GM23248 (cell line): ENCODE measurements around the gene KCNMA1. TPM values are rescaled to one million over a fixed set of nuclear protein-coding genes. Genes with fewer than 3 reads are reported as not detected.

Experiments used
- DNase-seq: peaks from one replicate; pipeline ENCODE4 v3.0.0-alpha.2; 2015
- H2AFZ ChIP-seq: fragments of 200-600 bp; sonication (generic); 2 replicates; pipeline ENCODE4 v1.6.1; 2016; ENCODE audit warnings: antibody characterized with exemption
- H3F3A ChIP-seq: fragments of 200-600 bp; sonication (generic); 2 replicates; pipeline ENCODE4 v1.6.1; 2016; ENCODE audit warnings: mild to moderate bottlenecking, antibody characterized with exemption, mixed run types; ENCODE audit not compliant: insufficient read depth
- H3K27ac ChIP-seq: fragments of 200-600 bp; sonication (generic); 2 replicates; pipeline ENCODE4 v1.5.1; 2016; ENCODE audit warnings: mild to moderate bottlenecking
- H3K27me3 ChIP-seq: fragments of 200-600 bp; sonication (generic); replicated peaks from 2 replicates; pipeline ENCODE4 v1.6.1; 2016; ENCODE audit warnings: mild to moderate bottlenecking; ENCODE audit not compliant: insufficient read depth
- H3K36me3 ChIP-seq: fragments of 200-600 bp; sonication (generic); 2 replicates; pipeline ENCODE4 v1.6.1; 2016; ENCODE audit warnings: low read depth, mild to moderate bottlenecking
- H3K4me1 ChIP-seq: fragments of 200-600 bp; sonication (generic); 2 replicates; pipeline ENCODE4 v1.6.1; 2016; ENCODE audit warnings: mild to moderate bottlenecking; ENCODE audit not compliant: insufficient read depth
- H3K4me2 ChIP-seq: fragments of 200-600 bp; sonication (generic); one replicate; pipeline ENCODE4 v1.6.1; 2016; ENCODE audit warnings: mild to moderate bottlenecking; ENCODE audit not compliant: unreplicated experiment
- H3K4me3 ChIP-seq: fragments of 200-600 bp; sonication (generic); 2 replicates; pipeline ENCODE4 v1.5.1; 2016; ENCODE audit warnings: mild to moderate bottlenecking
- H3K79me2 ChIP-seq: fragments of 200-600 bp; sonication (generic); 2 replicates; pipeline ENCODE4 v1.6.1; 2016; ENCODE audit warnings: mild to moderate bottlenecking; ENCODE audit not compliant: insufficient read depth
- H3K9ac ChIP-seq: fragments of 200-600 bp; sonication (generic); 2 replicates; pipeline ENCODE4 v1.6.1; 2016; ENCODE audit warnings: mild to moderate bottlenecking
- H3K9me2 ChIP-seq: fragments of 200-600 bp; sonication (generic); 2 replicates; pipeline ENCODE4 v1.6.1; 2016; ENCODE audit warnings: mixed run types, mild to moderate bottlenecking, moderate library complexity; ENCODE audit not compliant: insufficient read depth
- H3K9me3 ChIP-seq: fragments of 200-600 bp; sonication (generic); one replicate; pipeline ENCODE4 v1.6.1; 2017; ENCODE audit warnings: low read depth
- H4K20me1 ChIP-seq: fragments of 200-600 bp; sonication (generic); 2 replicates; pipeline ENCODE4 v1.6.0; 2016; ENCODE audit not compliant: insufficient read depth
- EZH2 ChIP-seq: fragments of 200-600 bp; sonication (generic); IDR thresholded peaks from 2 replicates; pipeline ENCODE4 v1.6.1; 2018; ENCODE audit warnings: antibody characterized with exemption, mild to moderate bottlenecking; ENCODE audit not compliant: insufficient read depth, poor library complexity, severe bottlenecking
- EZH2phosphoT487 ChIP-seq: fragments of 200-600 bp; sonication (generic); IDR thresholded peaks from 2 replicates; pipeline ENCODE4 v1.6.1; 2018; ENCODE audit warnings: antibody characterized with exemption, moderate library complexity, mild to moderate bottlenecking, low read depth; ENCODE audit not compliant: insufficient read depth
- WGBS, 2 experiments: methylation state at CpG; one replicate each; pipeline ENCODE4 v1.1.6; 2015 to 2017; ENCODE audit warnings: low lambda C conversion rate in 2 of 2, low coverage in 1 of 2; ENCODE audit errors: missing lambda C conversion rate in 2 of 2; 5-methylcytosine and 5-hydroxymethylcytosine counted together
- in situ Hi-C: fragments of 300-500 bp; cut with MboI; formaldehyde crosslinking; loops from 2 replicates; pipeline ENCODE4 v1.15.0; 2020
- polyA plus RNA-seq: library from polyadenylated mRNA; unstranded; fragments of >200 nt; fragmentation: Nextera tagmentation; extraction: Ambion mirVana; gene quantifications from 2 replicates; pipeline ENCODE4 v1.2.1, GENCODE V29; 2016
- total RNA-seq: library from RNA; depleted of rRNA; stranded (reverse); fragments of >200 nt; shearing (Covaris generic); gene quantifications from 2 replicates; pipeline ENCODE4 v1.2.3, GENCODE V29; 2014

KCNMA1 gene
- total and polyA plus RNA-seq, 2 experiments from 2014 or later, result 14.2 to 25.1 TPM

- Histone ChIP-seq H3K9me2 (no peaks in the 10 kb centered on the region), H3K27me3 (no peaks in the 10 kb centered on the region), H3K9me3 (no peaks in the 10 kb centered on the region), H3K79me2 (no peaks in the 10 kb centered on the region), H4K20me1 (no peaks in the 10 kb centered on the region), H3K4me2 (no peak overlapping the region), H3F3A (peaks cover 22% of the 10 kb centered on the region), H2AFZ (no peak overlapping the region), H3K4me3 (no peak overlapping the region), H3K9ac (no peak overlapping the region), H3K36me3 (no peaks in the 10 kb centered on the region), H3K4me1 (peaks cover 13% of the 10 kb centered on the region), H3K27ac (no peak overlapping the region)
- no peak for DNase-seq
- no peak for TF ChIP-seq EZH2
- 92 to 95% methylated on average over 7 of the region's 7 CpGs for WGBS, 2 experiments
- in situ Hi-C loops, result no loop called here
Measured at GRCh38 chr10:77474386-77474785, 163.2 kb downstream of the KCNMA1 start.

GRCh38 chr10:77472146-77472545 lies 165.5 kb downstream of the KCNMA1 start:
- no peak for DNase-seq
- Histone ChIP-seq H3K27ac (no peak overlapping the region), H3K9me2 (no peaks in the 10 kb centered on the region), H3K4me1 (no peaks in the 10 kb centered on the region), H4K20me1 (no peaks in the 10 kb centered on the region), H3K36me3 (no peaks in the 10 kb centered on the region), H3F3A (0 out of 2 replicates have a peak, but pooled peaks cover 3% of the 10 kb centered on the region), H3K4me3 (no peak overlapping the region), H3K4me2 (no peak overlapping the region), H3K9me3 (no peaks in the 10 kb centered on the region), H3K9ac (no peak overlapping the region), H3K27me3 (no peaks in the 10 kb centered on the region), H2AFZ (no peak overlapping the region), H3K79me2 (no peaks in the 10 kb centered on the region)
- in situ Hi-C loops, result no loop called here
- WGBS, 2 experiments, result 84 to 95% methylated on average over 2 of the region's 2 CpGs
- no peak for TF ChIP-seq EZH2
- no peak for TF ChIP-seq EZH2phosphoT487

GRCh38 chr10:77471069-77471536 lies 166.5 kb downstream of the KCNMA1 start:
- Histone ChIP-seq H3K9ac (no peak overlapping the region), H3K79me2 (no peaks in the 10 kb centered on the region)

GRCh38 chr10:77467422-77467963 lies 170.1 kb downstream of the KCNMA1 start:
- Histone ChIP-seq H3F3A (no peaks in the 10 kb centered on the region), H3K9ac (no peak overlapping the region), H3K27me3 (no peaks in the 10 kb centered on the region), H3K4me3 (no peak overlapping the region), H3K36me3 (no peaks in the 10 kb centered on the region), H3K79me2 (no peaks in the 10 kb centered on the region), H3K27ac (no peak overlapping the region), H3K4me1 (no peaks in the 10 kb centered on the region), H2AFZ (no peak overlapping the region), H3K9me2 (no peaks in the 10 kb centered on the region), H4K20me1 (no peaks in the 10 kb centered on the region), H3K9me3 (no peaks in the 10 kb centered on the region), H3K4me2 (no peak overlapping the region)
- in situ Hi-C loops, result no loop called here
- 81 to 88% methylated on average over 6 of the region's 6 CpGs for WGBS, 2 experiments
- DNase-seq, result no peak
- no peak for TF ChIP-seq EZH2phosphoT487
- TF ChIP-seq EZH2, result no peak

More at GRCh38 chr10:77471069-77471536, 166.5 kb downstream of the KCNMA1 start:
- Histone ChIP-seq H3K9me3 (no peaks in the 10 kb centered on the region), H2AFZ (no peak overlapping the region), H3K4me1 (no peaks in the 10 kb centered on the region), H3K27me3 (no peaks in the 10 kb centered on the region), H3K36me3 (no peaks in the 10 kb centered on the region), H3K27ac (no peak overlapping the region), H3F3A (no peaks in the 10 kb centered on the region), H3K4me3 (no peak overlapping the region), H3K9me2 (no peaks in the 10 kb centered on the region), H3K4me2 (no peak overlapping the region), H4K20me1 (no peaks in the 10 kb centered on the region)
- TF ChIP-seq EZH2 (no peak), EZH2phosphoT487 (no peak)
- DNase-seq, result no peak
- 82 to 87% methylated on average over 2 of the region's 2 CpGs for WGBS, 2 experiments
- in situ Hi-C loops, result no loop called here
